ENCODE measurements around the gene SPDYE2B.
"Not testable (repeated sequence)": the region's sequence is repeated elsewhere in the genome, so short reads cannot be mapped to it uniquely, and the experiment has no call there.

SPDYE2B gene, protein sequence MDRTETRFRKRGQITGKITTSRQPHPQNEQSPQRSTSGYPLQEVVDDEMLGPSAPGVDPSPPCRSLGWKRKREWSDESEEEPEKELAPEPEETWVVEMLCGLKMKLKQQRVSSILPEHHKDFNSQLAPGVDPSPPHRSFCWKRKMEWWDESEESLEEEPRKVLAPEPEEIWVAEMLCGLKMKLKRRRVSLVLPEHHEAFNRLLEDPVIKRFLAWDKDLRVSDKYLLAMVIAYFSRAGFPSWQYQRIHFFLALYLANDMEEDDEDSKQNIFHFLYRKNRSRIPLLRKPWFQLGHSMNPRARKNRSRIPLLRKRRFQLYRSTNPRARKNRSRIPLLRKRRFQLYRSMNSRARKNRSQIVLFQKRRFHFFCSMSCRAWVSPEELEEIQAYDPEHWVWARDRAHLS

DNA sequence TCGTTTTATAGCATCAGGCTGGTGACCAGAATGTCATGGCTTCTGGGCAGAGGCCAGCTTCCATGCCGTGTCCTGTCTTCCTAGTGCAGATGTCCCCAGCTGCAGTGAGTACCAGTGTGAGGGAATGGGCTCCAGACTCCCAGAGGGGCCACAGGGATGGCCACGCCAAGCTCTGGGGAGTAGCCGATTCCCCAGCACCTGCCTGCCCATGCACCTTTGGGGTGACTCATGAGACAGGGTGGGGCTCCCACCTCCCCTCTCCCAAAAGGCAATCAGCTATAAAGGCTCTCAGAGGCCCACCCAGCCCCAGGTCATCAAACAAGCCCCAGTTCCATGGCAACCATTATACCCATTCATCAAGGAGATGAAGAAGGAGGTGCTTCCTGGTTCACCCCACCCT is at the start of gene SPDYE2B:
Gene SPDYE2B, plus strand, starts transcription at position 396 of the 400 bp plus-strand sequence. CDS start 2,030 bp downstream, outside the sequence.
- DNase-seq = not testable (repeated sequence)

- not testable (repeated sequence) for DNase-seq
These were observed 47.8 kb upstream of the SPDYE2B start for GRCh38 chr7:102602317-102602716.

GRCh38 chr7:102604431-102605145 is 45.5 kb upstream of the SPDYE2B start:
- DNase-seq = not testable (repeated sequence)

- DNase-seq = not testable (repeated sequence)
These were observed 43.3 kb upstream of the SPDYE2B start for GRCh38 chr7:102606848-102607247.

DNA sequence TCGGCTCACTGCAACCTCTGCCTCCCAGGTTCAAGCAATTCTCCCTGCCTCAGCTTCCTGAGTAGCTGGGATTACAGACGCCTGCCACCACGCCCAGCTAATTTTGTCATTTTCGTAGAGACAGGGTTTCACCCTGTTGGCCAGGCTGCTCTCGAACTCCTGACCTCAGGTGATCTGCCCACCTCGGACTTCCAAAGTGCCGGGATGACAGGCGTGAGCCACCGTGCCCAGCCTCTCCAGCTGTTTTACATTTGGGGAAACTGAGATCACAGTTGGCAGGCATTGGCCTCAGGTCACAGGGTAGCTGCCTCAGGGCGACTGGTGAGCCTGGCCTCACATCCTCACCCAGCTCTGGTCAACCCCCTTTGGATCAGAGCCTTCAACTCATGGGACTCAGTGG is 40.4 kb upstream of the SPDYE2B start:
- DNase-seq = not testable (repeated sequence)

- not testable (repeated sequence) for DNase-seq
These were observed 39.7 kb upstream of the SPDYE2B start for GRCh38 chr7:102610441-102610840.

- DNase-seq = not testable (repeated sequence)
These were observed 39.0 kb upstream of the SPDYE2B start for GRCh38 chr7:102611013-102611674.

DNA sequence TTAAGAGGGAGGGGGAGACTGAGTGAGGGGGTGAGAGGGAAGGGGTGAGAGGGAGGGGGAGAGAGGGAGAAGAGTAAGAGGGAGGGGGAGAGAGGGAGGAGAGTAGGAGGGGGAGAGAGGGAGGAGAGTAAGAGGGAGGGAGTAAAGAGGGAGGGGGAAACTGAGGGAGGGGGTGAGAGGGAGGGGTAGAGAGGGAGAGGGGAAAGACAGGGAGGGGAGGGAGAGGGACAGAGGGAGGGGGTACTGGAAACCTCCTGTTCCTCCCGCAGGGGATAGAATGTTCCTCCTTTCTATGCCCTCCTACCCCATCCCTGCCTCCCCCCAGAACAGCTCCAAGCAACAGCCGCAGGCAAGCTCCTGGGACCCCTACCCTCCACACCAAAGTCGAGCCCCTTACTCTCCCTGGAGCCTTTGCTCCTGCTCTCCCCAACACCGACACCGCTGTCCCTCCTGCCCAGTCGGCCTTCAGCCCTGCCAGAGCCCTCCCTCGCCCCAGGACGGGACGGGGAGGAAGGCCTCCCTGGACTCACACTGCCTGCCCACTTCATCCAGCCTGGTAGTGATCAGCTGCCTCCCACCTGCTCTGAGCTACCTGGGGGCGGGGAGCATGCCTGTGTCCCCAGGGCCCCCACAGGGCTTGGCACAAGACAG is 38.3 kb upstream of the SPDYE2B start:
- DNase-seq = not testable (repeated sequence)

GRCh38 chr7:102613575-102614345 is 36.4 kb upstream of the SPDYE2B start:
- DNase-seq = not testable (repeated sequence)

GRCh38 chr7:102614346-102614697 is 35.8 kb upstream of the SPDYE2B start:
- not testable (repeated sequence) for DNase-seq

- DNase-seq = not testable (repeated sequence)
These were observed 35.2 kb upstream of the SPDYE2B start for GRCh38 chr7:102614873-102615272.

- DNase-seq = not testable (repeated sequence)
These were observed 34.2 kb upstream of the SPDYE2B start for GRCh38 chr7:102615930-102616329.

DNA sequence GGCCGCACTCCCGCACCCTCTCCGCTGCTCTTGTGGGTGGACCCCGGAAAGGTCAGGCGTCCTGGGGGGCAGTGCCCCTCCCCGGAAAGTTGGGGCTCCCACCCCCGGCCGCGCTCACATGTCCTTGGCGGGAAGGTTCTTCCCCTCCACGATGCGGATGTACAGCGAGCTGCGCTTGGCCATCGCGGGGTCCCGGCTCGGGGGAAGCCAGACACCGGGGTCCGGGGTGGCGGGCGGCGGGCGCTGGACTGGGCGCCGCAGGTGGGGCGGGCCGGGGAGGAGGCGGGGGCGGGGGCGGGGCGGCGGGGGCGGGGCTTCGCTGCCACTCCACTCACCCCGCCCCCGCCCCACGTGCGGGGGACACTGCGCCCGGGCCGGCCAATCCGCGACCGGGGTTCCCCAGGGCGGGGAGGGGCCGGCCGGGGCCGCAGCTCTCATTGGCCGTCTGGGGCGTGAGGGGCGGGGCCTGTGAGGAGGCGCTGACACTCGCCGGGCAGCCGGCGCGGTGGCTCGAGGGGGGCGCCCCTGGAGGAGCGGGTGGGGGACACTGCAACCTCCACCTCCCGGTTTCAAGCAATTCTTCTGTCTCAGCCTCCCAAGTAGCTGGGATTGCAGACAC is 33.5 kb upstream of the SPDYE2B start, which contains the start of gene RASA4:
Gene RASA4, minus strand, starts transcription at position 250 of the 619 bp plus-strand sequence. Its CDS starts 67 bp downstream, at position 183.
- not testable (repeated sequence) for DNase-seq

DNA sequence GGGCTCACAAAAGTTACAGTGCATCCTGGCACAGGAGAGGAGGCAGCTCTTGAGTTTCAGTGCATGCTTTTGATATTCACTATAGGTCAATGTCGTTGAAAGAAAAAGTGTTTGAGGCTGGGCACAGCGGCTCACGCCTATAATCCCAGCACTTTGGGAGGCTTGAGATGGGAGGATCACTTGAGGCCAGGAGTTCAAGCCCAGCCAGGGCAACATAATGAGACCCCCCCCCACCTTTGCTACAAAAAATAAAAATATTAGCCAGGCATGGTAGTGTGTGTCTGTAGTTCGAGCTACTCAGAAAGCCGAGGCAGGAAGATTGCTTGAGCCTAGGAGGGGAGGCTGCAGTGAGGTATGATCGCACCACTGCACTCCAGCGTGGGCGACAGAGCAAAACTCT is 32.0 kb upstream of the SPDYE2B start:
- not testable (repeated sequence) for DNase-seq

DNA sequence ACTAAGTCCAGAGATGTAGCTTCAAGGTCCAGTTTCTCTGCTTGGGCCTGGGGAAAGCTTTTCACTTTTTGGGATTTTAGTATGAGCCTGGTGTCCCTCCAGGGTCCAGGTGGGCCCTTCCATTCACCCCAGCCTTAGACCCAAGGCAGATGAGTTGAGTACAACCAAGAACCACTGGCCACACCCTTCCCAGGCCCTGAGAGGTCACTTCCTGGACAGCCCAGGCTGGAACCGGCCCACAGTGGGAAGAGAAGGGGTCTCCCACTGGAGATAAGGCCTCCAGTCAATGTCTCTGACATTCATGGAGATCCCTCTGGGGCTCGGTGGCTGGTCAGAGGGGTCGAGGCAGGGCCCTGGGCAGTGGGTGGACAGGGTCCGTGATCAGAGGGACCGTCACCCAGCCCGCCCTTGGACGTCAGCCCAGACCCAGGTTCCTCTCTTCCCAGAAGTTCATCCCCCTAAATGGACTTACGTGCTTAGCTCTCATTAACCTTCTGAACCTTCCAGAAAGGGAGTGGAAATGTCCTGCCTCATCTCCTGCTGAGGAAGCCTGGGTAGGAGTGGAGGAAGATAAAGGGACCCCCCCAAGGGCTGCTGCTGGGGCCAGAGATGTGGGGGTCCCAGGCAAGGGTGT is 22.7 kb upstream of the SPDYE2B start:
- not testable (repeated sequence) for DNase-seq

GRCh38 chr7:102630622-102631021 is 19.5 kb upstream of the SPDYE2B start:
- DNase-seq = not testable (repeated sequence)

GRCh38 chr7:102634299-102634698 is 15.8 kb upstream of the SPDYE2B start:
- DNase-seq = not testable (repeated sequence)

DNA sequence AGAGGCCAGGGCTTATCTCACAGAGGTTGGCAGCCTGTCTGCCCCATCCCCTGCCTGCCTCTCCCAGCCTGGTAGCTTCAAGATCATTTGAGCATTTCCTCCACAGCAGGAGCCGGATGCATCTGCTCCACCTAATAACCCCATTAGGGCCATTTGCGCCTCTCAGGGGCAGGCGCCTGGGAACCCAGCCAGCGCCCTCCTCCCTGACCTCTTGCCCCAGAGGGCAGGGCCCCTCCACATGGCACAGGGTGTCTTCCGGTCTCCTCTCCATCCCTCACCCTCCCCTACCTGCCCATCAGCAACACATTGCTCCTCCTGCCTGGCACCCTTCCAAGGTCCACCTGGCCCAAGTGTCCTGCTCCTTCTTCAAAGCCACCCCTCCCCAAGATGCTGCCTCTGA is 14.8 kb upstream of the SPDYE2B start:
- DNase-seq = not testable (repeated sequence)

DNA sequence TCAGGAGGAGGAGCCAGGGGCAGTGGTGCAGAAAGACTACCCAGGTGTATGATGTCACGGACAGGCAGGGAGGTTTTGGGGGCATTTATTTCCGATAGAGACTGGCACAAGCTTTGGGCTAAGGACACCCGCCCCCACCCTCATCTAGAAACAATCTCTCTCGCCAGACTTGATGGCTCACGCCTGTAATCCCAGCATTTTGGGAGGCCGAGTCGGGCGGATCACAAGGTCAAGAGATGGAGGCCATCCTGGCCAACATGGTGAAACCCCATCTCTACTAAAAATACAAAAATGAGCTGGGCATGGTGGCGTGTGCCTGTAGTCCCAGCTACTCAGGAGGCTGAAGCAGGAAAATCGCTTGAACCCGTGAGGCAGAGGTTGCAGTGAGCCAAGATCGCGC is 13.2 kb upstream of the SPDYE2B start:
- DNase-seq = not testable (repeated sequence)

DNA sequence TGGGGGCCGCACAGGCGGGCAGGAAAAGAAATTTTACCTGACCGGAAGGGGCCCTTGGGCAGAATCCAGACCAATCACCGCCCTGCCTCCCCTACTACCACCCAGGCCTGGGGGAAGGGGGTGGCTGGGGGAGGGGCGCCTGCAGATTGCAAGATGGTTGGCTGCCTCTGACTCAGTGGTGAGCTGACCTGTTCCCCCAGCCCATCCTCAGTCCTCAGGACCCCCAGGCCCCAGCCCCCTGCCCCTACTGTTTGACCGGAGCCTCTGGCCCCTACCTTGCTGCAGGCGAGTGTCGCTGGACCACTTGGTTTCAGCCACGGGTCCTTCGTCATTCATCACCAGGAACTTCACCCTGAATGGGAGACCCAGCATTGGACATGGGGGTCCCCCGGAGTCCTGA is 11.3 kb upstream of the SPDYE2B start:
- not testable (repeated sequence) for DNase-seq

DNA sequence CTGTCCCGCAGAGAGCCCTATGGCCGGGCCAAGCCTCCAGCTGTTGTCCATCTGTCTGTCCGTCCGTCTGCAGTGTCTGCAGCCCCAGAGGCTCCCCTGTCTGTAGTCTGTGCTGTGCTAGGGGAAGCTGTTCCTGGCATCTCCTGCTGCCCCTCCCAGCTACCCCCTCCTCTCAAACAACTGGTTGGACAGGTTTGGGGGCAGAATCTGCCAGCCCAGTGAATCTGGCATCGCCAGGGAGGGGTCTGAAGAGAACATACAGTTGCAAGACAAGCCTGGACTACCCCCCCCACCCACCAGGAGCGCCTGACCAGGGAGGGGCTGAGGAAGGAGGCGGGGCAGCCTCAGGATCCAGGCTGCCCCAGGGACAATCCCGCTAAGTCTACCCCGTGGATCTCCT is 7.4 kb upstream of the SPDYE2B start, which contains the start of gene UPK3BL1:
Gene UPK3BL1, minus strand, starts transcription at position 101 of the 400 bp plus-strand sequence. Its CDS starts 50 bp downstream, at position 51.
- DNase-seq = not testable (repeated sequence)
